HG02642 (cell line): ENCODE measurements around the gene SORBS2.
A peak's percentile ranks its signal among the peaks of the same experiment; 100 is the strongest.

Experiments
- ATAC-seq: cut with Tn5 transposase; IDR thresholded peaks from one replicate; pipeline ENCODE4 v1.9.1; 2021; ENCODE audit warnings: mild to moderate bottlenecking; ENCODE audit not compliant: unreplicated experiment, poor library complexity

The SORBS2 gene

GRCh38 chr4:185743722-185744487 is 68.1 kb downstream of the SORBS2 start:
- no peak for ATAC-seq

GRCh38 chr4:185742766-185743165 is 69.2 kb downstream of the SORBS2 start:
- no peak for ATAC-seq

- no peak for ATAC-seq
Measured at GRCh38 chr4:185741795-185742194, 70.2 kb downstream of the SORBS2 start.

GRCh38 chr4:185740471-185740873 is 71.5 kb downstream of the SORBS2 start:
- no peak for ATAC-seq

- ATAC-seq, result no peak
Measured at GRCh38 chr4:185738820-185739219, 73.2 kb downstream of the SORBS2 start.

- no peak for ATAC-seq
Measured at GRCh38 chr4:185738038-185738552, 73.9 kb downstream of the SORBS2 start.

GRCh38 chr4:185737489-185738037 is 74.4 kb downstream of the SORBS2 start:
- ATAC-seq, result no peak

GRCh38 chr4:185736882-185737281 is 75.1 kb downstream of the SORBS2 start:
- ATAC-seq, result no peak

GRCh38 chr4:185735866-185736400 is 76.1 kb downstream of the SORBS2 start:
- ATAC-seq, result no peak

- no peak for ATAC-seq
Measured at GRCh38 chr4:185734930-185735329, 77.1 kb downstream of the SORBS2 start.

GRCh38 chr4:185734214-185734613 is 77.8 kb downstream of the SORBS2 start:
- peak; percentile 63 for ATAC-seq

- ATAC-seq, result peak; percentile 69
Measured at GRCh38 chr4:185730849-185731608, 81.0 kb downstream of the SORBS2 start.

- ATAC-seq, result peak; percentile 47
Measured at GRCh38 chr4:185730387-185730786, 81.6 kb downstream of the SORBS2 start.

GRCh38 chr4:185729391-185729804 is 82.6 kb downstream of the SORBS2 start:
- no peak for ATAC-seq

GRCh38 chr4:185728893-185729292 is 83.1 kb downstream of the SORBS2 start:
- ATAC-seq, result no peak

GRCh38 chr4:185726931-185727330 is 85.1 kb downstream of the SORBS2 start:
- ATAC-seq, result no peak

GRCh38 chr4:185723631-185724260 is 88.2 kb downstream of the SORBS2 start:
- ATAC-seq, result no peak

GRCh38 chr4:185722029-185722316 is 90.0 kb downstream of the SORBS2 start:
- no peak for ATAC-seq

- ATAC-seq, result no peak
Measured at GRCh38 chr4:185721190-185722028, 90.6 kb downstream of the SORBS2 start.

GRCh38 chr4:185719500-185719858 is 92.5 kb downstream of the SORBS2 start:
- ATAC-seq, result no peak
